Measurements from ENCODE around the gene AFAP1. TPM values are rescaled to one million over a fixed set of nuclear protein-coding genes. Genes with fewer than 3 reads are reported as not detected.

Gene AFAP1
- total and polyA plus RNA-seq, 2 donors (not counting 3 experiments of a cell fraction or from before 2014, with no cell fraction given): 32.3 to 103 TPM

- no peaks in the 10 kb centered on the region for H4K20me1 ChIP-seq (replicated peaks; ENCODE audit: control insufficient read depth, extremely low read depth, insufficient read depth, low read length)
- no peak overlapping the region for H2AFZ ChIP-seq (ENCODE audit: low read depth, low read length)
- no peaks in the 10 kb centered on the region for H3K79me2 ChIP-seq (ENCODE audit: control insufficient read depth, insufficient read depth, low read length)
- peaks cover 0 to 2% of the 10 kb centered on the region in 2 experiments for H3K27me3 ChIP-seq (ENCODE audit: control insufficient read depth in 2 of 2, insufficient read depth in 2 of 2, low read length in 2 of 2)
- H3K4me1 ChIP-seq (ENCODE audit: control insufficient read depth, extremely low read depth, insufficient read depth, low read length): no peaks in the 10 kb centered on the region
- H3K9ac ChIP-seq (replicated peaks; ENCODE audit: extremely low read depth, insufficient read depth, low read length): no peak overlapping the region
- FAIRE-seq (no peak), DNase-seq (ENCODE audit: low read depth, low spot score) (no peak)
- BruUV-seq (replicated peaks): no TSS peak
- H3K27ac ChIP-seq (ENCODE audit: insufficient read depth, low read depth, low read length): no peak overlapping the region
- no peak overlapping the region for H3K4me3 ChIP-seq (replicated peaks in 1 of 3; ENCODE audit: insufficient read depth in 1 of 3, low read depth in 1 of 3, low read length in 3 of 3)
- intact Hi-C loops (cut with micrococcal nuclease): no loop called here
- ChIA-PET POLR2A (no interaction called here), CTCF (no interaction called here)
- TF ChIP-seq EZH2 (IDR thresholded peaks at IDR 0.05; ENCODE audit: borderline replicate concordance, low read depth, low read length, severe bottlenecking) (no peak), MAX (IDR thresholded peaks at IDR 0.05; ENCODE audit: insufficient read depth, insufficient read length) (no peak), CTCF (IDR thresholded peaks at IDR 0.05; ENCODE audit: extremely low read depth in 1 of 2, insufficient read depth in 1 of 2, low read depth in 1 of 2, low read length in 2 of 2) (no peak), MYC (IDR thresholded peaks at IDR 0.05; ENCODE audit: low read depth, low read length) (no peak), GATA2 (IDR thresholded peaks at IDR 0.05; ENCODE audit: insufficient read depth, insufficient read length, low read depth, low read length) (no peak), FOS (IDR thresholded peaks at IDR 0.05; ENCODE audit: borderline replicate concordance, insufficient read depth, low read length) (no peak), POLR2A (IDR thresholded peaks at IDR 0.05; ENCODE audit: low read depth, low read length) (no peak), JUN (IDR thresholded peaks at IDR 0.05; ENCODE audit: borderline replicate concordance, insufficient read depth, insufficient read length, low read depth) (no peak), POLR2AphosphoS5 (IDR thresholded peaks at IDR 0.05; ENCODE audit: insufficient read depth, low read depth, low read length) (no peak)
- no peaks in the 10 kb centered on the region for H3K36me3 ChIP-seq (ENCODE audit: control insufficient read depth in 2 of 2, extremely low read depth in 1 of 2, insufficient read depth in 2 of 2, low read length in 2 of 2)
- H3K9me1 ChIP-seq (replicated peaks; ENCODE audit: control insufficient read depth, extremely low read depth, insufficient read depth, low read length): no peaks in the 10 kb centered on the region
- H3K9me3 ChIP-seq (replicated peaks; ENCODE audit: control insufficient read depth, insufficient read depth, low read length): no peaks in the 10 kb centered on the region
- dilution Hi-C loops (cut with MboI; ENCODE audit: extremely low pct_ligation_motif_present, low sequenced_read_pairs): no loop called here
- no peak overlapping the region for H3K4me2 ChIP-seq (ENCODE audit: insufficient read depth, low read length)
These were observed 201.1 kb downstream of the AFAP1 start for GRCh38 chr4:7738458-7739076.
